Measurements from ENCODE around the gene SPIRE1. TPM values are rescaled to one million over a fixed set of nuclear protein-coding genes. Genes with fewer than 3 reads are reported as not detected.

The SPIRE1 gene
- total RNA-seq, 2 donors from 2014 or later: 1.1 to 3.5 TPM

- Mint-ChIP-seq H3K27me3 (no peaks in the 10 kb centered on the region), H3K27ac (no peak overlapping the region), H3K4me3 (peak overlapping the region; percentile 10)
Measured at GRCh38 chr18:12477606-12478005, 180.3 kb downstream of the SPIRE1 start.

GRCh38 chr18:12476955-12477354, 181.0 kb downstream of the SPIRE1 start:
- H3K27me3 Mint-ChIP-seq: no peaks in the 10 kb centered on the region
- peaks cover 2% of the 10 kb centered on the region for H3K4me1 Mint-ChIP-seq
- peaks cover 3% of the 10 kb centered on the region for H3K36me3 Mint-ChIP-seq (ENCODE audit: low read depth)
- no peak for ATAC-seq
- no peaks in the 10 kb centered on the region for H3K9me3 ChIP-seq (ENCODE audit: control insufficient read depth, low read length, poor library complexity, severe bottlenecking)
- H3K27ac Mint-ChIP-seq: no peak overlapping the region
- no peak overlapping the region for H3K4me3 Mint-ChIP-seq
- no peak for DNase-seq

More at GRCh38 chr18:12477606-12478005, 180.3 kb downstream of the SPIRE1 start:
- DNase-seq: no peak
- H3K4me1 Mint-ChIP-seq: peaks cover 2% of the 10 kb centered on the region
- no peaks in the 10 kb centered on the region for H3K9me3 ChIP-seq (ENCODE audit: control insufficient read depth, low read length, poor library complexity, severe bottlenecking)
- no peak for ATAC-seq
- peaks cover 3% of the 10 kb centered on the region for H3K36me3 Mint-ChIP-seq (ENCODE audit: low read depth)

- DNase-seq (no peak), ATAC-seq (no peak)
- Mint-ChIP-seq H3K27ac (no peak overlapping the region), H3K36me3 (ENCODE audit: low read depth) (peaks cover 3% of the 10 kb centered on the region), H3K27me3 (no peaks in the 10 kb centered on the region), H3K4me3 (no peak overlapping the region), H3K4me1 (peaks cover 2% of the 10 kb centered on the region)
- no peaks in the 10 kb centered on the region for H3K9me3 ChIP-seq (ENCODE audit: control insufficient read depth, low read length, poor library complexity, severe bottlenecking)
Measured at GRCh38 chr18:12474876-12475275, 183.0 kb downstream of the SPIRE1 start.

GRCh38 chr18:12474146-12474545, 183.8 kb downstream of the SPIRE1 start:
- DNase-seq (no peak), ATAC-seq (no peak)
- no peak overlapping the region for H3K27ac Mint-ChIP-seq
- no peaks in the 10 kb centered on the region for H3K27me3 Mint-ChIP-seq
- H3K4me3 Mint-ChIP-seq: no peak overlapping the region
- H3K36me3 Mint-ChIP-seq (ENCODE audit: low read depth): peaks cover 3% of the 10 kb centered on the region
- H3K9me3 ChIP-seq (ENCODE audit: control insufficient read depth, low read length, poor library complexity, severe bottlenecking): no peaks in the 10 kb centered on the region
- peaks cover 2% of the 10 kb centered on the region for H3K4me1 Mint-ChIP-seq

- no peaks in the 10 kb centered on the region for H3K9me3 ChIP-seq (ENCODE audit: control insufficient read depth, low read length, poor library complexity, severe bottlenecking)
- ATAC-seq: no peak
- H3K4me1 Mint-ChIP-seq: no peaks in the 10 kb centered on the region
- H3K27ac Mint-ChIP-seq: no peak overlapping the region
- no peaks in the 10 kb centered on the region for H3K27me3 Mint-ChIP-seq
- no peak overlapping the region for H3K4me3 Mint-ChIP-seq
- DNase-seq: no peak
- no peaks in the 10 kb centered on the region for H3K36me3 Mint-ChIP-seq (ENCODE audit: low read depth)
Measured at GRCh38 chr18:12470382-12471075, 187.4 kb downstream of the SPIRE1 start.

GRCh38 chr18:12468445-12468844, 189.5 kb downstream of the SPIRE1 start:
- no peaks in the 10 kb centered on the region for H3K9me3 ChIP-seq (ENCODE audit: control insufficient read depth, low read length, poor library complexity, severe bottlenecking)
- Mint-ChIP-seq H3K27me3 (no peaks in the 10 kb centered on the region), H3K4me1 (no peaks in the 10 kb centered on the region), H3K36me3 (ENCODE audit: low read depth) (no peaks in the 10 kb centered on the region), H3K27ac (no peak overlapping the region), H3K4me3 (no peak overlapping the region)
- no peak for ATAC-seq
- no peak for DNase-seq

GRCh38 chr18:12464731-12465130, 193.2 kb downstream of the SPIRE1 start:
- H3K27me3 Mint-ChIP-seq: no peaks in the 10 kb centered on the region
- DNase-seq (no peak), ATAC-seq (no peak)
- no peaks in the 10 kb centered on the region for H3K36me3 Mint-ChIP-seq (ENCODE audit: low read depth)
- no peak overlapping the region for H3K4me3 Mint-ChIP-seq
- H3K4me1 Mint-ChIP-seq: peaks cover 1% of the 10 kb centered on the region
- H3K27ac Mint-ChIP-seq: no peak overlapping the region
- H3K9me3 ChIP-seq (ENCODE audit: control insufficient read depth, low read length, poor library complexity, severe bottlenecking): no peaks in the 10 kb centered on the region

GRCh38 chr18:12463191-12463590, 194.7 kb downstream of the SPIRE1 start:
- no peak for ATAC-seq
- H3K4me1 Mint-ChIP-seq: peaks cover 4% of the 10 kb centered on the region
- H3K4me3 Mint-ChIP-seq: no peak overlapping the region
- H3K27me3 Mint-ChIP-seq: no peaks in the 10 kb centered on the region
- H3K27ac Mint-ChIP-seq: no peak overlapping the region
- no peaks in the 10 kb centered on the region for H3K9me3 ChIP-seq (ENCODE audit: control insufficient read depth, low read length, poor library complexity, severe bottlenecking)
- no peak for DNase-seq
- H3K36me3 Mint-ChIP-seq (ENCODE audit: low read depth): no peaks in the 10 kb centered on the region

- Mint-ChIP-seq H3K4me1 (peaks cover 4% of the 10 kb centered on the region), H3K27ac (no peak overlapping the region), H3K27me3 (no peaks in the 10 kb centered on the region), H3K4me3 (no peak overlapping the region), H3K36me3 (ENCODE audit: low read depth) (peaks cover 3% of the 10 kb centered on the region)
- H3K9me3 ChIP-seq (ENCODE audit: control insufficient read depth, low read length, poor library complexity, severe bottlenecking): no peaks in the 10 kb centered on the region
- ATAC-seq (no peak), DNase-seq (no peak)
Measured at GRCh38 chr18:12462242-12462641, 195.7 kb downstream of the SPIRE1 start.

- H3K9me3 ChIP-seq (ENCODE audit: control insufficient read depth, low read length, poor library complexity, severe bottlenecking): no peaks in the 10 kb centered on the region
- Mint-ChIP-seq H3K27me3 (no peaks in the 10 kb centered on the region), H3K27ac (peak overlapping the region; percentile 37), H3K36me3 (ENCODE audit: low read depth) (peaks cover 3% of the 10 kb centered on the region), H3K4me1 (peaks cover 4% of the 10 kb centered on the region), H3K4me3 (no peak overlapping the region)
- DNase-seq (no peak), ATAC-seq (no peak)
Measured at GRCh38 chr18:12461326-12461725, 196.6 kb downstream of the SPIRE1 start.

- H3K9me3 ChIP-seq (ENCODE audit: control insufficient read depth, low read length, poor library complexity, severe bottlenecking): no peaks in the 10 kb centered on the region
- ATAC-seq (no peak), DNase-seq (no peak)
- no peaks in the 10 kb centered on the region for H3K27me3 Mint-ChIP-seq
- H3K4me3 Mint-ChIP-seq: no peak overlapping the region
- peak overlapping the region; percentile 37 for H3K27ac Mint-ChIP-seq
- H3K36me3 Mint-ChIP-seq (ENCODE audit: low read depth): peaks cover 3% of the 10 kb centered on the region
- H3K4me1 Mint-ChIP-seq: peaks cover 4% of the 10 kb centered on the region
Measured at GRCh38 chr18:12460874-12461273, 197.0 kb downstream of the SPIRE1 start.

GRCh38 chr18:12458771-12459170, 199.1 kb downstream of the SPIRE1 start:
- no peaks in the 10 kb centered on the region for H3K9me3 ChIP-seq (ENCODE audit: control insufficient read depth, low read length, poor library complexity, severe bottlenecking)

GRCh38 chr18:12456441-12456840, 201.5 kb downstream of the SPIRE1 start:
- Mint-ChIP-seq H3K27ac (no peak overlapping the region), H3K4me3 (no peak overlapping the region), H3K36me3 (ENCODE audit: low read depth) (peaks cover 3% of the 10 kb centered on the region), H3K4me1 (peaks cover 4% of the 10 kb centered on the region), H3K27me3 (no peaks in the 10 kb centered on the region)
- ATAC-seq (no peak), DNase-seq (no peak)
- no peaks in the 10 kb centered on the region for H3K9me3 ChIP-seq (ENCODE audit: control insufficient read depth, low read length, poor library complexity, severe bottlenecking)

More at GRCh38 chr18:12458771-12459170, 199.1 kb downstream of the SPIRE1 start:
- Mint-ChIP-seq H3K4me3 (no peak overlapping the region), H3K27me3 (no peaks in the 10 kb centered on the region), H3K4me1 (peaks cover 4% of the 10 kb centered on the region), H3K27ac (no peak overlapping the region), H3K36me3 (ENCODE audit: low read depth) (peaks cover 3% of the 10 kb centered on the region)
- ATAC-seq (no peak), DNase-seq (no peak)

GRCh38 chr18:12455496-12455895, 202.4 kb downstream of the SPIRE1 start:
- ATAC-seq: no peak
- Mint-ChIP-seq H3K4me1 (peaks cover 4% of the 10 kb centered on the region), H3K36me3 (ENCODE audit: low read depth) (peaks cover 3% of the 10 kb centered on the region), H3K4me3 (no peak overlapping the region), H3K27ac (peak overlapping the region; percentile 47), H3K27me3 (no peaks in the 10 kb centered on the region)
- no peaks in the 10 kb centered on the region for H3K9me3 ChIP-seq (ENCODE audit: control insufficient read depth, low read length, poor library complexity, severe bottlenecking)
- no peak for DNase-seq
